ENCODE measurements around the gene LYPD1. TPM values are rescaled to one million over a fixed set of nuclear protein-coding genes. Genes with fewer than 3 reads are reported as not detected.

Gene LYPD1
- total and polyA plus RNA-seq, 2 experiments from 2014 or later, result 1.5 to 4.2 TPM

DNA sequence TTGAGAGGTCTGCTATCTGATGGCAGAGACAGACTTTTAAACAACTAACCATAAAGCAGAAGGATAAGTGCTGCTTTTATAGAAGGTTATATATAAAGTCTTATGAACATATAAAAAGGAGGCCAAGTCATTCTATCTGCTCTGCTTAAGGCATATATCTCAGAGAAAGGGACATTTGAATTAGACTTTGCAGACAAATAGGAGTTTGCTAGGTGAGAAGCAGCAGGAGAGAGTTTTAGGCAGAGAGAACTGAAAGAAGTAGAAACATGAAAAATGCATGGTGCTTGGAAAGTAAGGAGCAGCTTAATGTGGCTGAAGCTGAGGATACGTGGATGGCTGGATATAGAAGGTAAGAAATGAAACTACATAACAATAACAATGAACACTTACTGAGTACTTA lies 65.4 kb downstream of the LYPD1 start:
- Histone ChIP-seq H3K27me3 (ENCODE audit: insufficient read depth) (no peaks in the 10 kb centered on the region), H3K79me2 (replicated peaks; ENCODE audit: insufficient read depth) (no peaks in the 10 kb centered on the region), H3K4me2 (no peak overlapping the region), H3F3A (replicated peaks; ENCODE audit: low read depth) (no peaks in the 10 kb centered on the region), H3K36me3 (ENCODE audit: insufficient read depth) (no peaks in the 10 kb centered on the region), H3K27ac (ENCODE audit: low read depth) (no peak overlapping the region), H3K9me2 (ENCODE audit: insufficient read depth) (peaks cover 11% of the 10 kb centered on the region; the same call in 1 of the 2 replicates), H4K20me1 (replicated peaks; ENCODE audit: insufficient read depth) (no peaks in the 10 kb centered on the region), H2AFZ (no peak overlapping the region), H3K4me3 (no peak overlapping the region), H3K4me1 (ENCODE audit: insufficient read depth) (peaks cover 6% of the 10 kb centered on the region)
- H3K4me1 Mint-ChIP-seq, result peaks cover 19% of the 10 kb centered on the region
- H3K4me3 Mint-ChIP-seq, result no peak overlapping the region
- H3K36me3 Mint-ChIP-seq (ENCODE audit: low read depth), result no peaks in the 10 kb centered on the region
- TF ChIP-seq STAT1 (IDR thresholded peaks at IDR 0.05; ENCODE audit: unreplicated experiment) (no peak), POLR2AphosphoS5 (IDR thresholded peaks at IDR 0.05; ENCODE audit: low read depth) (no peak), CTCF (conservative IDR thresholded peaks at IDR 0.05; ENCODE audit: low read depth in 2 of 2) (no peak), CREB1 (CRISPR knock-in tag; IDR thresholded peaks at IDR 0.05; ENCODE audit: low read depth) (no peak), EZH2phosphoT487 (IDR thresholded peaks at IDR 0.05; ENCODE audit: unreplicated experiment) (no peak), NANOG (IDR thresholded peaks at IDR 0.05; ENCODE audit: borderline replicate concordance) (no peak), ZNF114 (CRISPR knock-in tag; IDR thresholded peaks at IDR 0.05) (no peak), JUNB (IDR thresholded peaks at IDR 0.05; ENCODE audit: unreplicated experiment) (no peak), ZNF331 (CRISPR knock-in tag; IDR thresholded peaks at IDR 0.05; ENCODE audit: low read depth) (no peak), EZH2 (IDR thresholded peaks at IDR 0.05; ENCODE audit: low read depth, unreplicated experiment) (no peak)
- TF ChIP-seq, protein P1, sequence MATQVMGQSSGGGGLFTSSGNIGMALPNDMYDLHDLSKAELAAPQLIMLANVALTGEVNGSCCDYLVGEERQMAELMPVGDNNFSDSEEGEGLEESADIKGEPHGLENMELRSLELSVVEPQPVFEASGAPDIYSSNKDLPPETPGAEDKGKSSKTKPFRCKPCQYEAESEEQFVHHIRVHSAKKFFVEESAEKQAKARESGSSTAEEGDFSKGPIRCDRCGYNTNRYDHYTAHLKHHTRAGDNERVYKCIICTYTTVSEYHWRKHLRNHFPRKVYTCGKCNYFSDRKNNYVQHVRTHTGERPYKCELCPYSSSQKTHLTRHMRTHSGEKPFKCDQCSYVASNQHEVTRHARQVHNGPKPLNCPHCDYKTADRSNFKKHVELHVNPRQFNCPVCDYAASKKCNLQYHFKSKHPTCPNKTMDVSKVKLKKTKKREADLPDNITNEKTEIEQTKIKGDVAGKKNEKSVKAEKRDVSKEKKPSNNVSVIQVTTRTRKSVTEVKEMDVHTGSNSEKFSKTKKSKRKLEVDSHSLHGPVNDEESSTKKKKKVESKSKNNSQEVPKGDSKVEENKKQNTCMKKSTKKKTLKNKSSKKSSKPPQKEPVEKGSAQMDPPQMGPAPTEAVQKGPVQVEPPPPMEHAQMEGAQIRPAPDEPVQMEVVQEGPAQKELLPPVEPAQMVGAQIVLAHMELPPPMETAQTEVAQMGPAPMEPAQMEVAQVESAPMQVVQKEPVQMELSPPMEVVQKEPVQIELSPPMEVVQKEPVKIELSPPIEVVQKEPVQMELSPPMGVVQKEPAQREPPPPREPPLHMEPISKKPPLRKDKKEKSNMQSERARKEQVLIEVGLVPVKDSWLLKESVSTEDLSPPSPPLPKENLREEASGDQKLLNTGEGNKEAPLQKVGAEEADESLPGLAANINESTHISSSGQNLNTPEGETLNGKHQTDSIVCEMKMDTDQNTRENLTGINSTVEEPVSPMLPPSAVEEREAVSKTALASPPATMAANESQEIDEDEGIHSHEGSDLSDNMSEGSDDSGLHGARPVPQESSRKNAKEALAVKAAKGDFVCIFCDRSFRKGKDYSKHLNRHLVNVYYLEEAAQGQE (IDR thresholded peaks at IDR 0.05; ENCODE audit: unreplicated experiment), result no peak
- TF ChIP-seq, protein P2, sequence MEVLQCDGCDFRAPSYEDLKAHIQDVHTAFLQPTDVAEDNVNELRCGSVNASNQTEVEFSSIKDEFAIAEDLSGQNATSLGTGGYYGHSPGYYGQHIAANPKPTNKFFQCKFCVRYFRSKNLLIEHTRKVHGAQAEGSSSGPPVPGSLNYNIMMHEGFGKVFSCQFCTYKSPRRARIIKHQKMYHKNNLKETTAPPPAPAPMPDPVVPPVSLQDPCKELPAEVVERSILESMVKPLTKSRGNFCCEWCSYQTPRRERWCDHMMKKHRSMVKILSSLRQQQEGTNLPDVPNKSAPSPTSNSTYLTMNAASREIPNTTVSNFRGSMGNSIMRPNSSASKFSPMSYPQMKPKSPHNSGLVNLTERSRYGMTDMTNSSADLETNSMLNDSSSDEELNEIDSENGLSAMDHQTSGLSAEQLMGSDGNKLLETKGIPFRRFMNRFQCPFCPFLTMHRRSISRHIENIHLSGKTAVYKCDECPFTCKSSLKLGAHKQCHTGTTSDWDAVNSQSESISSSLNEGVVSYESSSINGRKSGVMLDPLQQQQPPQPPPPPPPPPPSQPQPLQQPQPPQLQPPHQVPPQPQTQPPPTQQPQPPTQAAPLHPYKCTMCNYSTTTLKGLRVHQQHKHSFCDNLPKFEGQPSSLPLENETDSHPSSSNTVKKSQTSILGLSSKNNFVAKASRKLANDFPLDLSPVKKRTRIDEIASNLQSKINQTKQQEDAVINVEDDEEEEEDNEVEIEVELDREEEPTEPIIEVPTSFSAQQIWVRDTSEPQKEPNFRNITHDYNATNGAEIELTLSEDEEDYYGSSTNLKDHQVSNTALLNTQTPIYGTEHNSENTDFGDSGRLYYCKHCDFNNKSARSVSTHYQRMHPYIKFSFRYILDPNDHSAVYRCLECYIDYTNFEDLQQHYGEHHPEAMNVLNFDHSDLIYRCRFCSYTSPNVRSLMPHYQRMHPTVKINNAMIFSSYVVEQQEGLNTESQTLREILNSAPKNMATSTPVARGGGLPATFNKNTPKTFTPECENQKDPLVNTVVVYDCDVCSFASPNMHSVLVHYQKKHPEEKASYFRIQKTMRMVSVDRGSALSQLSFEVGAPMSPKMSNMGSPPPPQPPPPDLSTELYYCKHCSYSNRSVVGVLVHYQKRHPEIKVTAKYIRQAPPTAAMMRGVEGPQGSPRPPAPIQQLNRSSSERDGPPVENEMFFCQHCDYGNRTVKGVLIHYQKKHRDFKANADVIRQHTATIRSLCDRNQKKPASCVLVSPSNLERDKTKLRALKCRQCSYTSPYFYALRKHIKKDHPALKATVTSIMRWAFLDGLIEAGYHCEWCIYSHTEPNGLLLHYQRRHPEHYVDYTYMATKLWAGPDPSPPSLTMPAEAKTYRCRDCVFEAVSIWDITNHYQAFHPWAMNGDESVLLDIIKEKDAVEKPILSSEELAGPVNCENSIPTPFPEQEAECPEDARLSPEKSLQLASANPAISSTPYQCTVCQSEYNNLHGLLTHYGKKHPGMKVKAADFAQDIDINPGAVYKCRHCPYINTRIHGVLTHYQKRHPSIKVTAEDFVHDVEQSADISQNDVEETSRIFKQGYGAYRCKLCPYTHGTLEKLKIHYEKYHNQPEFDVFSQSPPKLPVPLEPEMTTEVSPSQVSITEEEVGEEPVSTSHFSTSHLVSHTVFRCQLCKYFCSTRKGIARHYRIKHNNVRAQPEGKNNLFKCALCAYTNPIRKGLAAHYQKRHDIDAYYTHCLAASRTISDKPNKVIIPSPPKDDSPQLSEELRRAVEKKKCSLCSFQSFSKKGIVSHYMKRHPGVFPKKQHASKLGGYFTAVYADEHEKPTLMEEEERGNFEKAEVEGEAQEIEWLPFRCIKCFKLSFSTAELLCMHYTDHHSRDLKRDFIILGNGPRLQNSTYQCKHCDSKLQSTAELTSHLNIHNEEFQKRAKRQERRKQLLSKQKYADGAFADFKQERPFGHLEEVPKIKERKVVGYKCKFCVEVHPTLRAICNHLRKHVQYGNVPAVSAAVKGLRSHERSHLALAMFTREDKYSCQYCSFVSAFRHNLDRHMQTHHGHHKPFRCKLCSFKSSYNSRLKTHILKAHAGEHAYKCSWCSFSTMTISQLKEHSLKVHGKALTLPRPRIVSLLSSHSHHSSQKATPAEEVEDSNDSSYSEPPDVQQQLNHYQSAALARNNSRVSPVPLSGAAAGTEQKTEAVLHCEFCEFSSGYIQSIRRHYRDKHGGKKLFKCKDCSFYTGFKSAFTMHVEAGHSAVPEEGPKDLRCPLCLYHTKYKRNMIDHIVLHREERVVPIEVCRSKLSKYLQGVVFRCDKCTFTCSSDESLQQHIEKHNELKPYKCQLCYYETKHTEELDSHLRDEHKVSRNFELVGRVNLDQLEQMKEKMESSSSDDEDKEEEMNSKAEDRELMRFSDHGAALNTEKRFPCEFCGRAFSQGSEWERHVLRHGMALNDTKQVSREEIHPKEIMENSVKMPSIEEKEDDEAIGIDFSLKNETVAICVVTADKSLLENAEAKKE (CRISPR knock-in tag; IDR thresholded peaks at IDR 0.05), result no peak
- TF ChIP-seq, protein P3, sequence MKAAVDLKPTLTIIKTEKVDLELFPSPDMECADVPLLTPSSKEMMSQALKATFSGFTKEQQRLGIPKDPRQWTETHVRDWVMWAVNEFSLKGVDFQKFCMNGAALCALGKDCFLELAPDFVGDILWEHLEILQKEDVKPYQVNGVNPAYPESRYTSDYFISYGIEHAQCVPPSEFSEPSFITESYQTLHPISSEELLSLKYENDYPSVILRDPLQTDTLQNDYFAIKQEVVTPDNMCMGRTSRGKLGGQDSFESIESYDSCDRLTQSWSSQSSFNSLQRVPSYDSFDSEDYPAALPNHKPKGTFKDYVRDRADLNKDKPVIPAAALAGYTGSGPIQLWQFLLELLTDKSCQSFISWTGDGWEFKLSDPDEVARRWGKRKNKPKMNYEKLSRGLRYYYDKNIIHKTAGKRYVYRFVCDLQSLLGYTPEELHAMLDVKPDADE (IDR thresholded peaks at IDR 0.05), result no peak
- no peak overlapping the region for H3K27ac Mint-ChIP-seq
- peaks cover 4% of the 10 kb centered on the region for H3K27me3 Mint-ChIP-seq (ENCODE audit: insufficient read depth, low read depth, poor library complexity)
- H3K9me3 Mint-ChIP-seq, result no peaks in the 10 kb centered on the region
- ATAC-seq (no peak), DNase-seq (ENCODE audit: low spot score) (no peak)
